ENCODE data around the gene REEP1. TPM values are rescaled to one million over a fixed set of nuclear protein-coding genes. Genes with fewer than 3 reads are reported as not detected.

REEP1 gene
- total RNA-seq, 2 experiments from 2014 or later: not detected

DNA sequence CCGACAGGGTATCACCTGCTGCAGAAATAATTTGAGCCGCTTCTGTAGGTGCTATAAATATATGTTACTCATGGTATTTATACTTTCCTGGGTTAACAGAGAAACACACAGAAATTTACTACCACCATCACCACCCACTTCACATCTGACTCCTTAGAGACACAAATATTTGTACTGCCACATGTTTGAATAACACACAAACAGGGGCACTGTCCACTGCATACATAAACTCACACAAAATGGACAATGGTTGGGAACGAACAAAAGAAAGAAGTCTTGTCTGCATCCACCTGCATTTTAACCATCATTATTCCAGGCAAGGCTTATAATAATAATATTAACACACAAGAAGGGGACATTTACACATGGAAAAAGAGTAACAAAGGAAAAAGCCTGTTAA lies 166.1 kb downstream of the REEP1 start:
- ChIA-PET POLR2A (interaction anchor here (1.2 kb wide), 1 partner anchor 14 kb away, joined by 5 read pairs; no protein-coding TSS in a partner anchor), CTCF (no interaction called here)
- peaks cover 70% of the 10 kb centered on the region for H3K36me3 Mint-ChIP-seq (ENCODE audit: low read depth)
- H3K9me3 Mint-ChIP-seq: no peaks in the 10 kb centered on the region
- H3K27me3 Mint-ChIP-seq: no peaks in the 10 kb centered on the region
- no peak overlapping the region for H3K4me3 Mint-ChIP-seq
- no peak overlapping the region for H3K27ac Mint-ChIP-seq
- H3K4me1 Mint-ChIP-seq: peaks cover 26% of the 10 kb centered on the region
- DNase-seq: no peak

DNA sequence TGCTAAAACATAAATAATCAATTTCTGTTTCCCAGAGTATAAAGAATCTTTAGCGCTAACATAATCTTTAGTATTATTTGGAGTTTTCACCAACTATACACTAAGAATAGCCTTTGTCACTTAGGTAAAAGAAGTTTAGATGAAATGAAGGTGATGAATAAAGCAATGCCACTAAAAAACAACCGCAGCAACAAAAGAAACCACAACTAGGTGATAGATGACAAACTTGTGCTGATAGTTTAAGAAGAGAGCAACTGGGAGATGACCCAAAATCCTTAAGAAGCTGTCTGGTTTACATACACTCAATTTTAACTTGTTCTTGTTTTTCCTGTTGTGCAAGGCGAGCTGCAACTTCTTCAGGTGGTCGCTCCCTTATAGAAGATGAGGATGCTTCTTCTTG lies 167.0 kb downstream of the REEP1 start:
- POLR2A ChIA-PET: interaction anchor here (0.6 to 1.2 kb wide), 3 partner anchors 13 to 272 kb away, joined by 3 to 5 read pairs (median 3); no protein-coding TSS in a partner anchor
- Mint-ChIP-seq H3K4me1 (peaks cover 20% of the 10 kb centered on the region), H3K9me3 (no peaks in the 10 kb centered on the region), H3K27ac (no peak overlapping the region), H3K27me3 (no peaks in the 10 kb centered on the region), H3K36me3 (ENCODE audit: low read depth) (peaks cover 66% of the 10 kb centered on the region), H3K4me3 (no peak overlapping the region)
- CTCF ChIA-PET: interaction anchor here (0.6 kb wide), 1 partner anchor 51 kb away, joined by 3 read pairs; no protein-coding TSS in a partner anchor
- no peak for DNase-seq

Other genes starting within 250 kb of the REEP1 start
- 10 to 100 TPM; 25.2 to 29.7 TPM for gene POLR1A, start 231.7 kb downstream of the REEP1 start, total RNA-seq
- gene PTCD3, start 231.4 kb downstream of the REEP1 start, total RNA-seq: 100 to 1,000 TPM; 144 to 149 TPM
- 100 to 1,000 TPM; 144 to 147 TPM for gene IMMT, start 142.2 kb downstream of the REEP1 start, total RNA-seq
- 10 to 100 TPM; 46.0 to 47.6 TPM for gene MRPL35, start 138.2 kb downstream of the REEP1 start, total RNA-seq
- gene KDM3A, start 103.7 kb upstream of the REEP1 start, total RNA-seq: 10 to 100 TPM; 81.9 to 91.8 TPM
- 10 to 100 TPM; 39.1 to 41.5 TPM for gene CHMP3, start 225.8 kb upstream of the REEP1 start, total RNA-seq